RKO (cell line): ENCODE results near the gene VPS8.
A peak's percentile ranks its signal among the peaks of the same experiment; 100 is the strongest.

Experiments used
- DNase-seq: peaks from one replicate; pipeline ENCODE4 v3.0.0-alpha.2; 2016; ENCODE audit warnings: low spot score

VPS8 gene

DNA sequence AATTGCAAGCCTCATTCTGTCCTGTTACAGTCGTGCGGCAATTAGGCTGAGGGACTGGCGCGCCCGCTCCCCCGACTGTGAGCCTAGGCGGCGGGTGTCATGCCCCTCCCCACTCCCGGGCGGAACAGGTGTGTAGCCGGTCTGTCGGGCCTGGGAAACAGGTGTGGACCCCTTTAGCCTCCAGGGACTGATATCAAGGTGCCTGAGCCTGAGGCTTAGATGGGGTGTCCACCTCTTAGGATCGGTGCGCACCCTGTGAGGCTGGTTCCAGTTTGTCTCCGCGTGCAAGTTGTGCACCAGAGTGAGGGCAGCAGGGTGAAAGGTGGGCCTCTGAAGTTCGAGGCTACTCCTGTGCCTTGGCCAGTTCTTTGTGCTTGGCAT lies 686 bp downstream of the VPS8 start:
- DNase-seq = no peak

GRCh38 chr3:184813357-184813756 lies 1.4 kb downstream of the VPS8 start:
- no peak for DNase-seq

- peak; percentile 41 for DNase-seq
These were observed 2.2 kb downstream of the VPS8 start for GRCh38 chr3:184814214-184814613.

- peak; percentile 50 for DNase-seq
These were observed 3.3 kb downstream of the VPS8 start for GRCh38 chr3:184815046-184815930.

- DNase-seq = no peak
These were observed 4.6 kb downstream of the VPS8 start for GRCh38 chr3:184816614-184817013.

GRCh38 chr3:184820525-184820924 lies 8.6 kb downstream of the VPS8 start:
- DNase-seq = no peak

- DNase-seq = no peak
These were observed 9.1 kb downstream of the VPS8 start for GRCh38 chr3:184821034-184821433.

GRCh38 chr3:184822081-184822480 lies 10.1 kb downstream of the VPS8 start:
- DNase-seq = no peak

DNA sequence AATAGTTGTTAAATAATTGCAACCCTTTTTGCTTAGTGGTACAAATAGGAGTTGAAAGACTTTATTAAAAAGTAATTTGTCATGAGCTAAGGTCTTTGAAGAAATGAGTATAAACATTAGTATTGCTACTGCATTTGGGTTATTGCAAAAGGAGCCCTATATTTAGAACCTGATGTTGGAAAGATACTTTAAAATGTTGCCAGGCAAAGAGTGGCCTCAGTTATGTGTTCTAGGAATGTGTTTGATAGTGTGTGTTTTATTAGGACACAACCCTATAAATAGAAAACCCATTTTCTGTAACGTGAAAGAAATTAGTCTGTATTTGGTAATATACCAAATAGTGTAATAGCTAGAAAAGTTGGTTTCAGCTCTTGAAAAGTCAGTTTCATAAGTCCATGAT lies 10.7 kb downstream of the VPS8 start:
- no peak for DNase-seq

DNA sequence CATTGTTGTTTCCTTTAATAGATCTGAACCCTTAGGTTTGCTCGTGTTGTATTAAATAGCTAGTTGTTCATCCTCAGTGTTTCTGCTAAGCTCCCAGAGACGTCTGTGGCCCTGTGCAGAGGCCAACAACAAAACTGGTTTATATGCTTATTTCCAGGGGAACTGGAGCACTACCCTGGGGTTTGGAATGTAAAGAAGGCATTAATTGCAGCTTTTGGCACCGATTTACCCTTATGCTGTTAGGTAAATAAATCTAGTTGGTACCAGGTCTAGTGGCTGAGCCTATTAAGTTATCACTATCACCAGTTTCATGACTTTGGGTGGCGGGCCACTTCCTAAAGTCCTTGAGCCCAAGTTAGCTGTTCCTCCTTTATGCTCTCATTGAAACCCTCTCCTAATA lies 12.0 kb downstream of the VPS8 start:
- no peak for DNase-seq

- DNase-seq = no peak
These were observed 13.3 kb downstream of the VPS8 start for GRCh38 chr3:184825121-184825820.

- DNase-seq = no peak
These were observed 15.6 kb downstream of the VPS8 start for GRCh38 chr3:184827572-184827971.

- DNase-seq = no peak
These were observed 20.1 kb downstream of the VPS8 start for GRCh38 chr3:184832044-184832443.

GRCh38 chr3:184832903-184833302 lies 20.9 kb downstream of the VPS8 start:
- no peak for DNase-seq

DNA sequence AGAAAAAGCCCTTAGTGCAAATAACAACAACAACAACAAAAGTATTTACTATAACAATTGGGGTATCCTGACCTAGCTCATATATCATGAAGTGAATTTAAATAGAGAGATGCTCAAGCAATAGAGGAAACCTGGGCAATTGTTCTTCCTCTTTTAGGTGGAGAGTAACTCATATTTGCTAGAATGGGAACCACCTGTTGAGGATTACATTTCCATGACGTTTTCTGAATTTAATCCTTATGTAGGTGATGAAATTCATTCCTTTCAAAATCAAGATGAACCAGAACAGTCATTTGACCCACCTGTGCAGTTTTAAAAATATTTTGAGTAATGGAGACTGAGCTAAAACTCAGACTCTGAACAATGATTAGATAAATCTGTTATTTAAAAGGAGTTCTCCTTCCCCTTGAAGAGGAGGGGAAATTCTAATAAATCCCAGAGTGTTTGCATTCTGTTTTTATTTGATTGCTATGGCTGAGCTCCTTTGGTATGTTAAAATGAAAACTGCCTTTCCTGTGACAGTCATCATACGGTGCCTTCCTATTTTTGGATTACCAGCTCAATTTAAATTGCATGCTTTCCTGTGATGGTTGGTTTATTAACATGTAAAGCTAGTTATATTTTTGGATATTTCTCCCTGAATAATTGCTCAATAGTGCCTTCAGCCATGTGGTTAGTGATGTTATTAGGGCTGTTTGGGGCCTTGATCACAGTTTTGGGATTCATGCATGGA lies 24.3 kb downstream of the VPS8 start:
- DNase-seq = no peak

DNA sequence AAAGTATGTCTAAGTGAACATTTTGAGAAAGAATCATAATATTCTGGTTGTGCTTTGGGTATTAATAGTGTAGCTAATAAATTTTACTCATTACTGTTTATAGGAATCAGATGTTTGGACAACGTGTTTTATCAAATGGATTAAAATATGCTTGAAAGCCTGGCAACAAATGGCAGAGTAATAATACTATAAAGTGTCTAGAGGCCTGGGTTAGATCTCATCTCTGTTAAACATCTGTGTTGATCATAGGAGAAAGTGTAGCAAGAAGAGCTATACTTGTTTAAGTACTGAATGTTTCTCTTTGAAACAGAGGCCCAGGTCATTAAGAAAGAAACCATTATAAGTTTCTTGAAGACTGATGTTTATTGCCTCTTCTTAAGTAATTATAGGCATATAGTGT lies 30.5 kb downstream of the VPS8 start:
- DNase-seq = no peak

DNA sequence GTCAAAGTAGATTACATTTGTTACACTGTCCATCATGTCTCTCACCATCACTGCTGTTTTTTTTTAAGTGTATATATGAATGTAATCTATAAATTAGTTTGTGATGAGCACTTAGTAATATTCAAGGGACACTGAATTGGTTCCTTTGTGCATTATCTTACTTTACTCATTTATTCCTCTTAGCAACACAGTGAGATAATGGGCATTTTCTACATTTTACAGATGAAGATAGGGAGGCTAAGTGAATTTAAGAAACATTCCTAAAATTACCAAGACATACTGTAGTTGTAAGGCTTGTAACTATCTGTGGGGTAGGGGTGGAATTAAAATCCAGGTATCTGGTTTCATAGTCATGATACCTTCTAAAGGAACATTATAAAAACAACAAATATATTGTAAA lies 33.9 kb downstream of the VPS8 start:
- no peak for DNase-seq

GRCh38 chr3:184846496-184846895 lies 34.5 kb downstream of the VPS8 start:
- no peak for DNase-seq

DNA sequence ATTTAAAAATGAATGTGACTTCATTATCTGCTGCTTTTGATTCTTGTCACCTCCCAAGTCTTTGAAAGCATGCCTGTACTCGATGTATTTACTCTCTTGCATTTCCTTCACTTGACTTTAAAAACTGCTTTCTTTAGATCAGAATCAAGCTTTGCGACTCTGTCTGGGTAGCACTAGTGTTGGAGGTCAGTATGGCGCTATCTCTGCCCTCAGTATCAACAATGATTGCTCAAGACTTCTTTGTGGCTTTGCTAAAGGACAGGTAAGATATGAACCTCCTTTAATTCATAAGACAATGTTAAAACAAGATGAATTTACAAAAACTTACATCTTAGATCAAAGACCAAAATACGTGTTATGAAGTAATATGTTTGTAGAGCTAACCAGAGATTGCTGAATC lies 37.0 kb downstream of the VPS8 start:
- no peak for DNase-seq

DNA sequence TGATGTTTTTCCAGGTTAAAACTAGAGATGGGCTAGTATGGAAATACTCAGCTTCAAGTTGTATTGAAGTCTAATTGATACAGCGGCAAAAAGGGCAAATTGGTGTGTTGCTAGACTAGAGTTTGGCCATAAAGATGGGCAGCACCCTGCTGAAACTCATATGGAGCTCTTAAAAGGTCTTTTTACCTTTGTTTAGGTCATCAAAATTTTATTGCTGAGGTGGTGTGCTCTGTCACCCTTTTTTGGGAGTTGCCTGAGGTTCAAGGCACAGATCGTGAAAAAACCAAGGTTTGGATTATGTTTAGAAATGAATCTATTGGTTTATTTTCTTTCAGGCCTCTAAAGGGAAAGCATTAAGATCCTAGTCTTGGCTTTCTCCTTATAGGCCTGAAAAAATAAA lies 38.2 kb downstream of the VPS8 start:
- no peak for DNase-seq

DNA sequence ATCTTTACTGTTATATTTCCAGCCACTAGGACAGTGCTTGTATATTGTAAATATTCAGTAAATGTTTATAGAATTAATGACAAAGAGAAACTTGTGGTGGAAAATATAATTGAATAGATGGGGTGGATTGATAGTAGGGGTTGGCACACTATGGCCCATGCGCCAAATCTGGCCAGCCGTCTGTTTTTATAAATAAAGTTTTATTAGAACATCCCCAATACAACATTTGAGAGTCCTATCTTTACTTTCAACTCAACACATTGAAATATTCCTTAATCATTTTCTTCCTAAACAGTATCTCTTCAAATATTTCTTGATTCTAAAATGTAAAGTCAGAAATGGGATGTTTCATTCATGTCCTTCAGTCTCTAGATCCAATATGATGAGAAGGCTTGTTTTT lies 45.1 kb downstream of the VPS8 start:
- DNase-seq = no peak

GRCh38 chr3:184864000-184864399 lies 52.0 kb downstream of the VPS8 start:
- no peak for DNase-seq

GRCh38 chr3:184868477-184868876 lies 56.5 kb downstream of the VPS8 start:
- no peak for DNase-seq
